PC-9 (cell line): ENCODE data around the gene KCNH2. TPM values are rescaled to one million over a fixed set of nuclear protein-coding genes. Genes with fewer than 3 reads are reported as not detected.

Experiments
- BruUV-seq: library from RNA; stranded (reverse); fragments of 400-500 nt; replicated peaks from 2 replicates; lab custom pipeline; 2021; lab: Mats Ljungman, UMichigan
- CTCF ChIA-PET: fragments of 300-600 bp; sonication (Branson Sonifier 250); formaldehyde crosslinking; loops from one replicate; lab custom pipeline; 2022; ENCODE audit warnings: antibody characterized with exemption; lab: Charles Lee
- POLR2A ChIA-PET: fragments of 300-600 bp; sonication (Branson Sonifier 250); formaldehyde crosslinking; loops from one replicate; lab custom pipeline; 2022; ENCODE audit warnings: antibody characterized with exemption; ENCODE audit not compliant: unreplicated experiment; lab: Charles Lee
- DNase-seq, 2 experiments: peaks; one replicate each; pipeline versions ENCODE4 v3.0.0 to v3.0.0-alpha.2; 2015 to 2022; ENCODE audit warnings: mixed read lengths in 1 of 2
- H2AFZ ChIP-seq: fragments of 200-600 bp; sonication (generic); 2 replicates; pipeline ENCODE4 v1.8.1; 2017; ENCODE audit warnings: antibody characterized with exemption
- H3F3A ChIP-seq: fragments of 200-600 bp; sonication (generic); 2 replicates; pipeline ENCODE4 v1.8.1; 2017; ENCODE audit warnings: antibody characterized with exemption, mild to moderate bottlenecking, low read depth; ENCODE audit not compliant: insufficient read depth
- H3K27ac ChIP-seq: fragments of 200-600 bp; sonication (generic); 2 replicates; pipeline ENCODE4 v1.6.1; 2016; ENCODE audit warnings: mixed run types
- H3K27me3 ChIP-seq: fragments of 200-600 bp; sonication (generic); 2 replicates; pipeline ENCODE4 v1.6.1; 2016; ENCODE audit warnings: low read depth, mixed run types; ENCODE audit not compliant: insufficient read depth
- H3K36me3 ChIP-seq: fragments of 200-600 bp; sonication (generic); 2 replicates; pipeline ENCODE4 v1.6.1; 2016; ENCODE audit warnings: low read depth, mixed run types
- H3K4me1 ChIP-seq: fragments of 200-600 bp; sonication (generic); replicated peaks from 2 replicates; pipeline ENCODE4 v1.6.1; 2016; ENCODE audit warnings: mixed run types; ENCODE audit not compliant: insufficient read depth
- H3K4me2 ChIP-seq: fragments of 200-600 bp; sonication (generic); 2 replicates; pipeline ENCODE4 v1.6.1; 2017; ENCODE audit warnings: mixed run types
- H3K4me3 ChIP-seq: fragments of 200-600 bp; sonication (generic); 2 replicates; pipeline ENCODE4 v1.6.1; 2016; ENCODE audit warnings: mixed run types
- H3K79me2 ChIP-seq: fragments of 200-600 bp; sonication (generic); 2 replicates; pipeline ENCODE4 v1.6.1; 2017; ENCODE audit warnings: low read depth, mixed run types
- H3K9me2 ChIP-seq: fragments of 200-600 bp; sonication (generic); 2 replicates; pipeline ENCODE4 v1.8.1; 2017; ENCODE audit warnings: mild to moderate bottlenecking; ENCODE audit not compliant: insufficient read depth
- H3K9me3 ChIP-seq: fragments of 200-600 bp; sonication (generic); 2 replicates; pipeline ENCODE4 v1.8.1; 2016; ENCODE audit warnings: low read depth; ENCODE audit not compliant: insufficient read depth
- H4K20me1 ChIP-seq: fragments of 200-600 bp; sonication (generic); 2 replicates; pipeline ENCODE4 v1.8.1; 2017; ENCODE audit not compliant: insufficient read depth
- EZH2 ChIP-seq: fragments of 200-600 bp; sonication (generic); IDR thresholded peaks from 2 replicates; pipeline ENCODE4 v1.8.0; 2017; ENCODE audit warnings: antibody characterized with exemption, low read depth
- intact Hi-C: fragments of 100-400 bp; cut with micrococcal nuclease; formaldehyde crosslinking; loops from one replicate; pipeline ENCODE4 v1.10.0; 2022; ENCODE audit not compliant: unreplicated experiment
- total RNA-seq: library from RNA; stranded (reverse); gene quantifications from 2 replicates; pipeline ENCODE4 v1.2.3, GENCODE V29; 2021
- TF ChIP-seq, protein P1 (sequence below): fragments of 200-600 bp; sonication (generic); conservative IDR thresholded peaks from 2 replicates; pipeline ENCODE4 v1.6.1; 2017; ENCODE audit warnings: mixed run types, antibody characterized with exemption, mild to moderate bottlenecking, moderate library complexity

The KCNH2 gene
- total RNA-seq, 1 experiment from 2014 or later = 1.5 TPM

DNA sequence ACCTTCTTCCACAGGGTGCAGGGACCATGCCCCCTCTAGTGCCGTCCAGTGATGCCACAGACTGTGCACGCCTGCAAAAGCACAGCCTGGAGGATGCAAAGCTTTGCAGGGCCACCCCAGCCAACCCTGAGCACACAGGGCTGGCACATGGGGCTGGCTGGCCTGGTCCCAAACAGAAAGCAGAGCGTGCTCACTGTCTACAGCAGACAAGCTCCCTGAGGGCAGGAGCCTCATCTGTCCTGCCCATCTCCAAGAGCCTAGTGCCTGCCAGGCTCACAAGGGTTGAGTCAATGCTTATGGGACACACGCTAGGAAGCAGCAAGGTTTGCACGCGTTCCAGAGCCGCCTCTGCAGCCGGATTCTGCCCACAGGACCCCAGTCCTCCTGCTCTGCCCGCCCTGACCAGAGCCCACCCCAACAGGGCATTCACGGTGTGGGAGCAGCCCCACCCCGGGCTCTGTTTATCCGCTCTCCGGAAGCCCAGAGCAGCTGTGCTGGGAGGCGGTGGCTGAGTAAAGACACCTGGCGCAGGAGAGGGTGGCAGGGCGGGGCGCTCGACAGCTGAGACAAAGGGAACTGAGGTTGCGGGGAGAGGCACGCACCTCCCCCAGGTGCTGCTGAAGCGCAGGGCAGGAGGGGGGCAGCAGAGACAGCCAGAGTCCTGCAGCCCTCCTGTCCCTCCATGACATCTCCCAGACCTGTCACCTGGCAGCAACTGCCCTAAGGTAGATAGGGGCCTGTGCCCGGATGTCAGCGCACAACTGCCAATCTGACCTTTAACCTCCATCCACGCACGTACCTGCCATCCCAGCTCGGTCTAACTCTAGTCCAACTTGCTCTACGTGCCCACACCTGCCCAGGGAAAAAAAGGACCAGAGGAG is 4.3 kb downstream of the KCNH2 start:
- H2AFZ ChIP-seq = no peak overlapping the region
- ChIA-PET CTCF (no interaction called here), POLR2A (no interaction called here)
- no peak for DNase-seq
- H3K79me2 ChIP-seq = no peaks in the 10 kb centered on the region
- no peaks in the 10 kb centered on the region for H4K20me1 ChIP-seq
- H3K4me3 ChIP-seq = peak overlapping the region; percentile 65; the same call in 1 of the 2 replicates
- H3K27ac ChIP-seq = no peak overlapping the region
- intact Hi-C loops = loop anchor here (2.0 to 10.0 kb wide), 2 partner anchors 111 to 139 kb away; partner anchors contain the start of genes AGAP3, FASTK and TMUB1
- H3F3A ChIP-seq = no peaks in the 10 kb centered on the region
- H3K4me2 ChIP-seq = peak overlapping the region; percentile 97; the same call in 1 of the 2 replicates
- H3K4me1 ChIP-seq = 0 out of 2 replicates have a peak, but pooled peaks cover 4% of the 10 kb centered on the region
- no peaks in the 10 kb centered on the region for H3K36me3 ChIP-seq
- H3K27me3 ChIP-seq = peaks cover 55% of the 10 kb centered on the region
- H3K9me3 ChIP-seq = no peaks in the 10 kb centered on the region
- H3K9me2 ChIP-seq = no peaks in the 10 kb centered on the region
- TF ChIP-seq EZH2 = no peak
- TF ChIP-seq, protein P1, sequence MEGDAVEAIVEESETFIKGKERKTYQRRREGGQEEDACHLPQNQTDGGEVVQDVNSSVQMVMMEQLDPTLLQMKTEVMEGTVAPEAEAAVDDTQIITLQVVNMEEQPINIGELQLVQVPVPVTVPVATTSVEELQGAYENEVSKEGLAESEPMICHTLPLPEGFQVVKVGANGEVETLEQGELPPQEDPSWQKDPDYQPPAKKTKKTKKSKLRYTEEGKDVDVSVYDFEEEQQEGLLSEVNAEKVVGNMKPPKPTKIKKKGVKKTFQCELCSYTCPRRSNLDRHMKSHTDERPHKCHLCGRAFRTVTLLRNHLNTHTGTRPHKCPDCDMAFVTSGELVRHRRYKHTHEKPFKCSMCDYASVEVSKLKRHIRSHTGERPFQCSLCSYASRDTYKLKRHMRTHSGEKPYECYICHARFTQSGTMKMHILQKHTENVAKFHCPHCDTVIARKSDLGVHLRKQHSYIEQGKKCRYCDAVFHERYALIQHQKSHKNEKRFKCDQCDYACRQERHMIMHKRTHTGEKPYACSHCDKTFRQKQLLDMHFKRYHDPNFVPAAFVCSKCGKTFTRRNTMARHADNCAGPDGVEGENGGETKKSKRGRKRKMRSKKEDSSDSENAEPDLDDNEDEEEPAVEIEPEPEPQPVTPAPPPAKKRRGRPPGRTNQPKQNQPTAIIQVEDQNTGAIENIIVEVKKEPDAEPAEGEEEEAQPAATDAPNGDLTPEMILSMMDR = no peak
- no TSS peak for BruUV-seq

DNA sequence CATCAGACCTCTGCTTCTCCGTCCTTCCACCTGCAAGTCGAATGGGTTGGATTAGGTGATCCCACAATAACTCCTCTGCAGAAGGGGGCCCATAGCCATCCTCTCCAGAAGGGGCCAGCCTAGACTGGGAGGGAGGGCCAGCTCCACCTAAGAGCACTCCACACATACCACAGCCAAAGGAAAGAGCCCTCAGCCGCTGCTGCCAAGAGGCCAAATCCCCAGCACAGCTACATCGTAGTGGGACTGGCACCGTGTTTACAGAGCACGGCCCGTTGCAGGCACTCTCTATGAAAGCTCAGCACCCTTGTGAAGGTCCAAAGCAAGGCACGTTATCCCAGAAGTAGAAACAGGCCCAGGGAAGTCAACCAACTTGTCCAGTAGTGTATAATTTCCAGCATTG is 5.4 kb downstream of the KCNH2 start:
- H3K4me2 ChIP-seq = no peak overlapping the region
- ChIA-PET POLR2A (no interaction called here), CTCF (no interaction called here)
- H2AFZ ChIP-seq = no peak overlapping the region
- H3K9me2 ChIP-seq = no peaks in the 10 kb centered on the region
- no peaks in the 10 kb centered on the region for H3K36me3 ChIP-seq
- H3F3A ChIP-seq = no peaks in the 10 kb centered on the region
- no TSS peak for BruUV-seq
- H3K9me3 ChIP-seq = no peaks in the 10 kb centered on the region
- TF ChIP-seq EZH2 = no peak
- TF ChIP-seq, protein P1 = no peak
- 0 out of 2 replicates have a peak, but pooled peaks cover 4% of the 10 kb centered on the region for H3K4me1 ChIP-seq
- H3K27me3 ChIP-seq = peaks cover 60% of the 10 kb centered on the region
- no peaks in the 10 kb centered on the region for H3K79me2 ChIP-seq
- DNase-seq = no peak
- intact Hi-C loops = loop anchor here (10.0 kb wide), 1 partner anchor 112 kb away; the partner anchor contains the start of genes AGAP3, FASTK and TMUB1
- H3K4me3 ChIP-seq = no peak overlapping the region
- no peaks in the 10 kb centered on the region for H4K20me1 ChIP-seq
- no peak overlapping the region for H3K27ac ChIP-seq

DNA sequence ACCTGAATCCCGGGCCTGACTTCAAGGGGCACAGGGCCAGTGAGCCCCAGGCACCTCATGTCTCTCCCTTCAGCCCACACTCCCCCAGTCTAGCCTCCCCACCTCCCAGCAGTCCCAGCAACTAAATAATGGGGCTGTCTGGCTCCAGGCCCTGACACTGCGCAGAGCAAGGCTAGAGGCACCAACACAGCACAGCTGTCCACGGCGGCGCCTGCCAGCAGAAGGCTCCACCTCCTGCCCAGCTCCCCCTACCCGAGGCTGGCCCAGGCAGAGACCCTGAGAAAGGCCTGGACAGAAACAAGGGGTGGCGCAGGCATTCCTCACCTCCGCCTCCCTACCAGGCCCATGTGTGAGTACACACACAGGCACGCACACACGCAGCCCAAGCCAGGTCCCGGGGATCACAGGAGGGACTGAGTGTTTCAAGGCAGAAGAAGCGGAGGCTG is 6.1 kb downstream of the KCNH2 start:
- CTCF ChIA-PET = no interaction called here
- Histone ChIP-seq H4K20me1 (no peaks in the 10 kb centered on the region), H3K9me2 (no peaks in the 10 kb centered on the region), H3K9me3 (no peaks in the 10 kb centered on the region), H3K79me2 (no peaks in the 10 kb centered on the region), H3K4me3 (no peak overlapping the region), H3K4me1 (0 out of 2 replicates have a peak, but pooled peaks cover 4% of the 10 kb centered on the region), H3K36me3 (no peaks in the 10 kb centered on the region), H3K27me3 (peaks cover 67% of the 10 kb centered on the region), H2AFZ (no peak overlapping the region), H3K4me2 (no peak overlapping the region), H3K27ac (no peak overlapping the region), H3F3A (no peaks in the 10 kb centered on the region)
- POLR2A ChIA-PET = no interaction called here
- no TSS peak for BruUV-seq
- no peak for DNase-seq
- intact Hi-C loops = loop anchor here (10.0 kb wide), 1 partner anchor 113 kb away; the partner anchor contains the start of genes AGAP3, FASTK and TMUB1
- TF ChIP-seq EZH2 = no peak
- TF ChIP-seq, protein P1 = no peak
